Lung (tissue), 12 donors: Measurements from ENCODE around the gene SHC1. TPM values are rescaled to one million over a fixed set of nuclear protein-coding genes. Genes with fewer than 3 reads are reported as not detected.

Source experiments
- ATAC-seq: fragments of 200-7000 bp; cut with Tn5 transposase; one replicate; pipeline ENCODE4 v1.9.1; 2020; ENCODE audit warnings: moderate number of reproducible peaks; ENCODE audit not compliant: insufficient read depth, low FRiP score
- DNase-seq, 3 donors: peaks; one replicate each; pipeline ENCODE4 v3.0.0-alpha.2; 2013 to 2017
- H3K27ac ChIP-seq, 2 donors: one replicate each; pipeline ENCODE4 v1.5.1; 2013; ENCODE audit warnings: mild to moderate bottlenecking in 2 of 2, moderate library complexity in 2 of 2, control low read depth in 1 of 2, inconsistent platforms in 1 of 2, low read depth in 1 of 2, low read length in 1 of 2
- H3K27me3 ChIP-seq, 3 donors: one replicate each; pipeline ENCODE4 v1.5.1; 2013; ENCODE audit warnings: low read length in 2 of 3; ENCODE audit not compliant: control insufficient read depth in 3 of 3, insufficient read depth in 3 of 3
- H3K36me3 ChIP-seq, 4 donors: one replicate each; pipeline ENCODE4 v1.5.1; 2013; ENCODE audit warnings: low read length in 4 of 4, mild to moderate bottlenecking in 1 of 4, moderate library complexity in 1 of 4; ENCODE audit not compliant: control insufficient read depth in 4 of 4, insufficient read depth in 4 of 4
- H3K4me1 ChIP-seq, 5 donors: one replicate each; pipeline ENCODE4 v1.5.1; 2013; ENCODE audit warnings: low read length in 5 of 5, mild to moderate bottlenecking in 2 of 5, moderate library complexity in 1 of 5; ENCODE audit not compliant: control insufficient read depth in 5 of 5, insufficient read depth in 5 of 5
- H3K4me3 ChIP-seq: one replicate; pipeline ENCODE4 v1.5.1; 2013; ENCODE audit warnings: mild to moderate bottlenecking, control low read depth, moderate library complexity
- H3K9ac ChIP-seq, 2 donors: one replicate each; pipeline ENCODE4 v1.5.1; 2013; ENCODE audit warnings: low read length in 2 of 2, control low read depth in 1 of 2; ENCODE audit not compliant: insufficient read depth in 1 of 2
- H3K9me3 ChIP-seq, 4 donors: one replicate each; pipeline ENCODE4 v1.5.1; 2013; ENCODE audit warnings: low read length in 3 of 4, mild to moderate bottlenecking in 1 of 4, moderate library complexity in 1 of 4; ENCODE audit not compliant: control insufficient read depth in 4 of 4, insufficient read depth in 3 of 4
- CTCF ChIP-seq: IDR thresholded peaks from 2 replicates; pipeline ENCODE4 v1.5.1; 2012; ENCODE audit warnings: mild to moderate bottlenecking; ENCODE audit errors: control extremely low read depth, extremely low read depth
- WGBS, 2 donors: extraction: QIAGEN DNeasy Blood & Tissue Kit; methylation state at CpG; one replicate each; pipeline ENCODE4 v1.1.7; 2013; 5-methylcytosine and 5-hydroxymethylcytosine counted together
- polyA plus RNA-seq, 2 donors: library from polyadenylated mRNA; stranded (reverse); fragments of 200-250 nt; gene quantifications; one replicate each; pipeline ENCODE4 v1.2.1, GENCODE V29; 2013
- total RNA-seq, 2 donors: library from RNA; depleted of rRNA in 1 of 2; stranded (reverse); fragments of >200 nt in 1 of 2; gene quantifications; one replicate each; pipeline ENCODE4 v1.2.1, GENCODE V29; 2014 to 2021
- donor health status: control.
- donor health status: control.
- donor health status: Bipolar disorder and iron deficiency.
- donor health status: healthy.
- donor health status: DM: yes; HTN: yes; CAD: no.

Gene SHC1
- total and polyA plus RNA-seq, 4 donors: 67.6 to 136 (median 93.8) TPM

- Histone ChIP-seq H3K27ac (peak overlapping the region; percentile 52 to 63), H3K36me3 (no peaks in the 10 kb centered on the region), H3K9me3 (no peaks in the 10 kb centered on the region), H3K9ac (no peak overlapping the region), H3K4me3 (no peak overlapping the region), H3K27me3 (no peaks in the 10 kb centered on the region), H3K4me1 (peaks cover 6 to 56% (median 27%) of the 10 kb centered on the region in 5 donors)
- DNase-seq: no peak
- ATAC-seq: no peak
- WGBS, 2 donors: 44 to 57% methylated on average over 4 to 6 of the region's 6 CpGs
- no peak for TF ChIP-seq CTCF
Observed at GRCh38 chr1:155007251-155007828, 36.8 kb upstream of the SHC1 start.

- peak overlapping the region; percentile 63 to 68 for H3K27ac ChIP-seq
- no peak for TF ChIP-seq CTCF
- no peaks in the 10 kb centered on the region for H3K36me3 ChIP-seq
- WGBS, 2 donors: 15 to 17% methylated on average over 2 of the region's 2 CpGs
- no peak overlapping the region for H3K4me3 ChIP-seq
- no peaks in the 10 kb centered on the region for H3K9me3 ChIP-seq
- DNase-seq (peak in 2 of 3 donors; percentile 49 to 66), ATAC-seq (no peak)
- no peak overlapping the region for H3K9ac ChIP-seq
- H3K4me1 ChIP-seq: peaks cover 6 to 49% (median 21%) of the 10 kb centered on the region in 5 donors
- H3K27me3 ChIP-seq: no peaks in the 10 kb centered on the region
Observed at GRCh38 chr1:155006601-155007101, 36.1 kb upstream of the SHC1 start.

GRCh38 chr1:155005076-155006011 is 34.8 kb upstream of the SHC1 start:
- no peak for TF ChIP-seq CTCF
- Histone ChIP-seq H3K9ac (no peak overlapping the region), H3K27ac (peak overlapping the region; percentile 89 to 97), H3K4me1 (peaks cover 6 to 38% (median 21%) of the 10 kb centered on the region in 5 donors), H3K9me3 (no peaks in the 10 kb centered on the region), H3K27me3 (no peaks in the 10 kb centered on the region), H3K4me3 (no peak overlapping the region), H3K36me3 (no peaks in the 10 kb centered on the region)
- WGBS, 2 donors: 27 to 31% methylated on average over 17 of the region's 17 CpGs
- peak in 1 of 3 donors; percentile 48 for DNase-seq
- ATAC-seq: no peak
